LNCaP clone FGC (cell line): Measurements from ENCODE around the gene SYT11.
"Not testable (repeated sequence)": the region's sequence is repeated elsewhere in the genome, so short reads cannot be mapped to it uniquely, and the experiment has no call there.

Experiments
- DNase-seq: peaks from one replicate; pipeline ENCODE4 v3.0.0-alpha.2; 2011; ENCODE audit warnings: low read depth
- H3K4me3 ChIP-seq: 2 replicates; pipeline ENCODE4 v1.5.1; 2011; ENCODE audit warnings: mild to moderate bottlenecking, low read depth, low read length, control low read depth
- CTCF ChIP-seq: IDR thresholded peaks from 2 replicates; pipeline ENCODE4 v1.5.1; 2012; ENCODE audit warnings: mild to moderate bottlenecking; ENCODE audit not compliant: control insufficient read depth, insufficient read depth; ENCODE audit errors: extremely low read depth

The SYT11 gene

GRCh38 chr1:155889566-155889965 is 30.2 kb downstream of the SYT11 start:
- H3K4me3 ChIP-seq, result no peak overlapping the region
- no peak for DNase-seq
- TF ChIP-seq CTCF, result no peak

DNA sequence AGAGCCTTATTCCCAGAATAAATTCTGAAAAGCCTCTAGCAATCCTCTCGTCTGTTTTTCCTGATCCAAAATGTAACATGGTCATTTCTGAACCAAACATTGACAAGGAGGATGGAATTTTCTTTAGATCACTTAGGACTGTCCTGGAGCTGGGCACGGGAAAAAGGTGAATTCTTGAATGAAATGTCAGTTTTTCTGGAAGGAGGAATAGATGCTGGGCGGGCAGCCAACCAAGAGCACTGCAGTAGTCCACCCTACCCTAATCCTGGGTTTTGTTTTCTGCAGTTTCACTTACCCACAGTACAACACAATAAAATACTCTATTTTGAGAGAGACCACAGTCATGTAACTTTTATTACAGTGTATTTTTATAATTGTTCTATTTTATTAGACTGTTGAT is 30.9 kb downstream of the SYT11 start:
- no peak for DNase-seq

GRCh38 chr1:155892796-155893195 is 33.4 kb downstream of the SYT11 start:
- no peak for TF ChIP-seq CTCF
- no peak overlapping the region for H3K4me3 ChIP-seq
- no peak for DNase-seq

More for the DNA sequence above, 30.9 kb downstream of the SYT11 start:
- no peak overlapping the region for H3K4me3 ChIP-seq
- no peak for TF ChIP-seq CTCF

DNA sequence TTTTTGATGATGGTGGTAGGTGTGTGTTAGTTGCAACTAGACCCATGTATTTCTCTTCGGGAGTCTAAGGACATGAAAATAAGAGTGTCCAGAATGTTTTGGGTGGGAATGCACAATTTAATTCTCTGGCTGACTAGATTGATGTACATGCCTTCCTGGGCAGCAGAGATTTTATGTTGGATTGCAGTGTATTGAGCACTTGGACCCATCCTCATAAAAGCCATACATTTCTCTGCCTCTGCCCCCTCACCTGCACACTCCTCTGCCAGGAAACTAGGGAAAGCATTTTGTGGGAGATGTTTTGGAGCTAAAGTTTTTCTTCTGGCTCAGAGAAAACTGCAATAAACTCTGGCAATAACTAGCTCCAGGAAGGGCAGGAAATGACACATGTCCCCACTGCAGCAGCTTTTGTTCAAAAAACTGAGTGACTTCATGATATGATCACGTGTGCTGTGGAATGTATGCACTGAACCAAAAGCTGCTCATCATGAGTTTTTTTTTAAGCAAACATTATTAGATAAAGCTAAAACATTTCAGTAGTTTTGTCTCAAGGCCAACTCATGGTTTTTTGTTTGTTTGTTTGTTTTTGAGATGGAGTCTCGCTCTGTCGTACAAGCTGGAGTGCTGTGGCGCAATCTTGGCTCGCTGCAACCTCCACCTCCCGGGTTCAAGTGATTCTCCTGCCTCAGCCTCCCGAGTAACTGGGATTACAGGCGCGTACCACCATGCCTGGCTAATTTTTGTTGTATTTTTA is 34.2 kb downstream of the SYT11 start:
- TF ChIP-seq CTCF, result no peak
- DNase-seq, result no peak
- no peak overlapping the region for H3K4me3 ChIP-seq

DNA sequence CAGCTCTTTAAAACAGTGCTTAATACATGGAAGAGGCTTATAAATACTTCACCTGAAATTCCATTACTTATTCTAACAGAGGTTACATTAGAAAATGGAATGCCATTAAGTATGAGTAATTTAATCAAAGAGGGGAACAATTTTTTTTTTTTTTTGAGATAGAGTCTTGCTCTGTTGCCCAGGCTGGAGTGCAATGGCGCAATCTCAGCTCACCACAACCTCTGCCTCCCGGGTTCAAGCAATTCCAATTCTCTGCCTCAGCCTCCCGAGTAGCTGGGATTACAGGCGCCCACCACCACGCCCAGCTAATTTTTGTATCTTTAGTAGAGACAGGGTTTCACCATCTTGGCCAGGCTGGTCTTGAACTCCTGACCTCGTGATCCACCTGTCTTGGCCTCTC is 36.2 kb downstream of the SYT11 start:
- H3K4me3 ChIP-seq, DNase-seq: not testable (repeated sequence)

- H3K4me3 ChIP-seq, DNase-seq: not testable (repeated sequence)
Observed at GRCh38 chr1:155896476-155896875, 37.1 kb downstream of the SYT11 start.

GRCh38 chr1:155897746-155898145 is 38.4 kb downstream of the SYT11 start:
- no peak for TF ChIP-seq CTCF
- DNase-seq, result no peak
- no peak overlapping the region for H3K4me3 ChIP-seq

DNA sequence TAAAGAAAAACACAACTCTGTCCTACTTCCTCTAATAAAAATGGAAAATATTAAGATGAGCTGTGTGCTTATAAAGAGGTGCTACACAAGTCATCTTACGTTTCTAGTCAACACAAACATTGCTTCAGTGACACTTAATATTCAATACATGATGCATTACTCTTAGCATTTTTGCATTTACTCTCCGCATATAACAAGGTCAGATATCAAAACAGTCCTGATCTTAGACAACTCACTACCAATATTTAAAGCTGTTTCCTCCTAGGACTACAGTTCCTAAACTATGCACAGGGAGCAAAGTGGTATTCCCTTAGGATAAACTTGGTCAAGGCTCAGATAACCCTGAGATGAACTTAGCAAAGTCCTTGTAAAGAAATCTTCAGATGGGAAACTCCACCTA is 39.5 kb downstream of the SYT11 start:
- no peak overlapping the region for H3K4me3 ChIP-seq
- no peak for DNase-seq
- no peak for TF ChIP-seq CTCF
